HepG2 (cell line): ENCODE data around the gene ARRDC3. TPM values are rescaled to one million over a fixed set of nuclear protein-coding genes. Genes with fewer than 3 reads are reported as not detected.

Source experiments
- BATF2 ChIP-seq: sonication (generic); formaldehyde crosslinking; IDR thresholded peaks from 2 replicates; pipeline ENCODE4 v1.8.0; 2022; ENCODE audit warnings: mild to moderate bottlenecking, missing genetic modification reagents, moderate library complexity
- BORCS8-MEF2B ChIP-seq: sonication (generic); formaldehyde crosslinking; IDR thresholded peaks from 2 replicates; pipeline ENCODE4 v1.8.0; 2022; ENCODE audit warnings: mild to moderate bottlenecking, missing genetic modification reagents
- BRCA1 ChIP-seq: sonication (generic); formaldehyde crosslinking; IDR thresholded peaks from 2 replicates; pipeline ENCODE4 v1.4.0; 2020; ENCODE audit warnings: missing genetic modification reagents
- ETS1 ChIP-seq: sonication (generic); formaldehyde crosslinking; IDR thresholded peaks from 2 replicates; pipeline ENCODE4 v1.4.0; 2020; ENCODE audit warnings: missing genetic modification reagents
- HDAC6 ChIP-seq: fragments of 200-600 bp; sonication (generic); IDR thresholded peaks from 2 replicates; pipeline ENCODE4 v1.7.0; 2017; ENCODE audit warnings: mild to moderate bottlenecking, antibody characterized with exemption, low read length, low read depth
- IRX3 ChIP-seq: sonication (generic); formaldehyde crosslinking; IDR thresholded peaks from 2 replicates; pipeline ENCODE4 v1.8.1; 2023; ENCODE audit warnings: mild to moderate bottlenecking, low read depth, missing genetic modification reagents, borderline replicate concordance
- MATR3 ChIP-seq: sonication (generic); formaldehyde crosslinking; IDR thresholded peaks from 2 replicates; pipeline ENCODE4 v1.4.0; 2020; ENCODE audit warnings: missing genetic modification reagents
- MEIS1 ChIP-seq: sonication (generic); formaldehyde crosslinking; IDR thresholded peaks from 2 replicates; pipeline ENCODE4 v1.9.0; 2021; ENCODE audit warnings: mild to moderate bottlenecking, missing genetic modification reagents, moderate library complexity, borderline replicate concordance
- NR0B2 ChIP-seq: sonication (generic); formaldehyde crosslinking; IDR thresholded peaks from 2 replicates; pipeline ENCODE4 v1.4.0; 2020; ENCODE audit warnings: mild to moderate bottlenecking, missing genetic modification reagents
- POGK ChIP-seq: sonication (generic); formaldehyde crosslinking; conservative IDR thresholded peaks from 2 replicates; pipeline ENCODE4 v1.8.0; 2022; ENCODE audit warnings: mild to moderate bottlenecking, moderate library complexity, missing genetic modification reagents
- RFX3 ChIP-seq: IDR thresholded peaks from 2 replicates; pipeline ENCODE4 v1.6.1; 2016; ENCODE audit warnings: missing biosample characterization, missing genetic modification reagents
- RFXANK ChIP-seq: IDR thresholded peaks from 2 replicates; pipeline ENCODE4 v1.6.1; 2016
- SMC3 ChIP-seq: IDR thresholded peaks from 2 replicates; pipeline ENCODE4 v1.6.1; 2011; ENCODE audit warnings: low read length, improper control_type of control experiment
- SNAPC5 ChIP-seq: sonication (generic); formaldehyde crosslinking; IDR thresholded peaks from 2 replicates; pipeline ENCODE4 v1.8.1; 2023; ENCODE audit warnings: mild to moderate bottlenecking, missing genetic modification reagents, borderline replicate concordance
- TRIM22 ChIP-seq: fragments of 450-650 bp; IDR thresholded peaks from 2 replicates; pipeline ENCODE4 v1.6.1; 2017
- ZNF24 ChIP-seq: fragments of 450-650 bp; IDR thresholded peaks from 2 replicates; pipeline ENCODE4 v1.6.1; 2017; ENCODE audit warnings: antibody characterized with exemption, mild to moderate bottlenecking
- ZNF687 ChIP-seq: sonication (generic); formaldehyde crosslinking; IDR thresholded peaks from 2 replicates; pipeline ENCODE4 v1.5.1; 2020; ENCODE audit warnings: mild to moderate bottlenecking, missing genetic modification reagents, moderate library complexity
- ZSCAN31 ChIP-seq: sonication (generic); formaldehyde crosslinking; IDR thresholded peaks from 2 replicates; pipeline ENCODE4 v1.5.0; 2020; ENCODE audit warnings: low read depth, mild to moderate bottlenecking, missing genetic modification reagents
- polyA plus RNA-seq, 8 experiments: library from polyadenylated mRNA; depleted of rRNA in 3 of 8; stranded (reverse) in 7 of 8; unstranded in 1 of 8; fragments of >200 nt; fragmentation: Illumina TruSeq in 4 of 8; extraction: Trizol in 4 of 8; gene quantifications; 2 replicates each; pipeline versions ENCODE4 v1.2.1 to v1.2.3, GENCODE V29; 2011 to 2016; ENCODE audit warnings: low read depth in 4 of 8, missing spikeins in 1 of 8, mixed read lengths in 1 of 8; ENCODE audit not compliant: insufficient read depth in 1 of 8
- total RNA-seq, 5 experiments: library from RNA; depleted of rRNA; stranded (reverse); fragments of >200 nt; fragmentation: Illumina TruSeq; extraction: Trizol; gene quantifications; 2 replicates each; pipeline ENCODE4 v1.2.3, GENCODE V29; 2016; ENCODE audit warnings: low read depth in 1 of 5

Gene ARRDC3
- total and polyA plus RNA-seq, 2 of the 13 experiments (the other 11 are each of a cell fraction or from before 2014, with no cell fraction given): 3.4 to 24.4 TPM

GRCh38 chr5:91383027-91383955 lies at the start of gene ARRDC3 (continued):
- TF ChIP-seq ETS1 (CRISPR knock-in tag) (no peak), RFX3 (CRISPR knock-in tag) (no peak), IRX3 (CRISPR knock-in tag) (no peak), HDAC6 (no peak), NR0B2 (no peak), BORCS8-MEF2B (CRISPR knock-in tag) (peak; percentile 90; the same call in 1 of the 2 replicates), TRIM22 (no peak), BATF2 (CRISPR knock-in tag) (no peak), MATR3 (CRISPR knock-in tag) (no peak), BRCA1 (CRISPR knock-in tag) (no peak), POGK (CRISPR knock-in tag) (no peak; the same call in 1 of the 2 replicates), RFXANK (CRISPR knock-in tag) (no peak), SNAPC5 (peak; percentile 69; the same call in 1 of the 2 replicates), ZNF687 (CRISPR knock-in tag) (peak; percentile 81), ZSCAN31 (CRISPR knock-in tag) (no peak), SMC3 (no peak), ZNF24 (no peak), MEIS1 (peak; percentile 51; the same call in 1 of the 2 replicates)
